Endothelial cell of hepatic sinusoid (primary cell): ENCODE data around the gene FAM181B.
"Not testable (repeated sequence)": the region's sequence is repeated elsewhere in the genome, so short reads cannot be mapped to it uniquely, and the experiment has no call there.

Experiments used
- in situ Hi-C: cut with HindIII; loops from 2 replicates; pipeline ENCODE4 v1.10.0; 2017; ENCODE audit warnings: low sequenced_read_pairs

Gene FAM181B

GRCh38 chr11:82732734-82733443 lies 775 bp downstream of the FAM181B start:
- in situ Hi-C loops = no loop called here

GRCh38 chr11:82732348-82732733 lies 1.3 kb downstream of the FAM181B start:
- in situ Hi-C loops = no loop called here

- in situ Hi-C loops = no loop called here
These were observed 1.9 kb downstream of the FAM181B start for GRCh38 chr11:82731691-82732277.

DNA sequence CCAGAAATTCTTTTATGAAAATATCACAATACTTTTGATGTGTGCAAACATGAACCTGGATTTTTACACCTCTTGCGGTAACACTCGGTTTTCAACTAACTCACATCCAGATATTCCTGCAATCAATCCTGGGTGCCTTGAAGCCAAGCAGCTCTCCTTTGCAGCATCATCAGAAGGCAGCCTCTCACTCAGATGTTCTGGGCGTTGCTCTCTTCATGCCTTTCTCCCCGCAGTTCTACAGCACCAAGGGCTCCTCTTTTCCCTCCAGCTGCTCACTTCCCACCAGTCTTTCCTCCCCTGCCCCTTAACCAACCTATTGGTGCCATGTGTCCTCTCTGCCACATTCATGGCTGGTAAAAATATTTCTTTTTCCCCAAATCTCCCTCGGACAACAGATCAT lies 2.9 kb downstream of the FAM181B start:
- in situ Hi-C loops = no loop called here

DNA sequence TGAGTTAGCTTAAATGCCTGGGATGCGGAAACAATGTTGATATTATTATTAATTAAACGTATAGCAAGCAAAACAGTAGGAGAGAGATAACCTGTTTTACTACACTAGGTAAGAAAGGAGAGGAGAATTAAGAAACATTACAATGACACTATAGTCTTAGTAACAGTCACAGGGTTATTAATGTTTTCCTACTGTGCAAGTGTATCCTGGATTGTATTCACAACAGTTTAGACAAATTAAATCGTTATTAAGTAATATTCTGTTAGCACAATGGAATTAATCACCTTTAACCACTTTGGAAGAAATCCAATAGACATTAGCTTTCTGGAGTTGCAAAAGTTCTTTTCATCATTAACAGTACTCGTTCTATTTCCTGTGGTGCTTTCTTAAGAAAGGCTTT lies 3.4 kb downstream of the FAM181B start:
- in situ Hi-C loops = no loop called here

- in situ Hi-C loops = no loop called here
These were observed 9.6 kb downstream of the FAM181B start for GRCh38 chr11:82724026-82724425.

DNA sequence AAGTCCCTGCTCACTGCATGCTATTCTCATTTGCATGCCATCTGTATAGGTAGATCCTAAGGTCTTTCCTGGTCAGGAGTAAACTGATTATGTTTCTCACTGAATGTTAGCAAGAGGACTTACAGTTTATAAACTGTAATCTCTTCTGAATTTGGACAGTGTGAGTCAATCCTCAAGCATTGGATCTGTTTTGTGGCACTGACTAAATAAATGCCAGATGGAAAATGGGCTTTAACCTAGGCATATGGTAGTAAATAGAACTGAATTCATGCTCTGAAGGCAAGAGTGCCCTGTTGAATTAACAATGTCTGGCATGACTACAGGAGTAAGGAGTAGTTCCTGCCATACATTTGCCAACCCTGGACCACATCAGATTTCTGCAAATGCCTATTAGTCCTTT lies 11.4 kb downstream of the FAM181B start:
- in situ Hi-C loops = no loop called here

DNA sequence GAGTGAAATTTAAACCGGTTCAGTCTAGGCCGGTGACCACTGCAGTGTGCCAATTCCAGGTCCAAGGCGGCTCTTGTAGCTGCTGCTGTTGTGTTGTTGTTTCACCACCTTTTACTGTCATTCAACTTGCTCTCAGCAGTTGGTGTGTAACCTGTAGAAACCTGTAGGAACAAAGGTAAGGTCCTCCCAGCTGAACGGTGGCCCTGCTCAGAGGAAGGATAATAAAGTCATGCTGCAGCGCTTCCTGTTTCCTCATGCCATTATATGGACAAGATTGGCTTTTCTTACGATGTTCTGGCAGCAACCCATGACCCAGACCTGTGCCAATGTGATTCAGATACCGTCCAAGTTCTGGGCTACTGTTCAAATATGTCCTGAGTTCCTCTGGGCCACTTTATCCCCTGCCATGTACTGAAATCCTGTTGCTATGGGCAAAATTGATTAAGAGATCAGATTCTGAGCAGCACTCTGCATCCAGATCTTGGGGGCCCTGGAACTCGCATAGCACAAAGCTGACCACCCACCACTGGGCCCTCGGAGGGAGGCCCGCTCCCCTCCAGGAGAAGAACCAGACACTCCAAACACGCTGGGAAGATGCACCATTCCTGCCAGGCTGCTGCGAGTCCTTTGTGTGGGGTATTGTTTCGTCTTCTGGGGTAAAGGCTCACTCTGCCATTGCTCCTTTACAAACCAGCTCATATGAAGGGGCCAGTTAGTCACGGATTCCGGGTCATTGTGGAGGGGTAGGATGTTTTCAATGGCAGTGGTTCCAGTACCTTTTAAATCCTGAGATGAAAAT lies 13.2 kb downstream of the FAM181B start:
- in situ Hi-C loops = no loop called here

DNA sequence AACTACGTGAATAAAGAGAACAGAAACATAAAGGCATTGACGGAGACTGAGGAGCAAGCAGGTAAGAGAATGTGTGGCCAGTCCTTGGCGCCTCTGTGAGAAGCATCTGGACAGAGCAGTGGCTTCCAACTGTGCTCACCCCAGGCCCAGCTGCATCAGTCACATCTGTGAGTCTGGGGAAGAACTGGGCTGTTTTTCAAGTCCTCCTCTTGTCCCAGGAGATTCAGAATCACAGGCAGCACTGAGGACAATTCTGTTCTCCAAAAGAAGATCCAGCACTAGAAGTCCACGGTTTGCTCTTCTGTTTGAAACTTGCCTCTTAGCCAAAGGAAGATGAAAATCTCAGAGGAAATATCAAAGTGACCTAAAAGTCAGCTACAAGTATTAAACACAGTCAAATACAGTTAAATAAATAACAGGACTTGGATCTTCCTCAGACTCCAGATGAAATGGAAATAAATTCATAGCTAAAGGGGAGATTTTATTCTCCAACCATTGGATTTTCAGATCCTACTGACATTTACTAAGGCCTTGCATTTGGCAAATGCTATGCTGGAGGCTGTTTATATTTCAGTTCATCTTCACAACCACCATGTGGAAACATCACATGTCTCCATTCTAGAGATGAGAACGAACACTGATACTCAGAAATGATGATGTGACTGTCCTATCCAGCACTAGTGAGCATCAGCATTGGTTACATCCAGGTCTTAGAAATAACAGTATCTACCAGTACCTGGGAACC lies 14.1 kb downstream of the FAM181B start:
- in situ Hi-C loops = no loop called here

- in situ Hi-C loops = no loop called here
These were observed 14.8 kb downstream of the FAM181B start for GRCh38 chr11:82718821-82719220.

DNA sequence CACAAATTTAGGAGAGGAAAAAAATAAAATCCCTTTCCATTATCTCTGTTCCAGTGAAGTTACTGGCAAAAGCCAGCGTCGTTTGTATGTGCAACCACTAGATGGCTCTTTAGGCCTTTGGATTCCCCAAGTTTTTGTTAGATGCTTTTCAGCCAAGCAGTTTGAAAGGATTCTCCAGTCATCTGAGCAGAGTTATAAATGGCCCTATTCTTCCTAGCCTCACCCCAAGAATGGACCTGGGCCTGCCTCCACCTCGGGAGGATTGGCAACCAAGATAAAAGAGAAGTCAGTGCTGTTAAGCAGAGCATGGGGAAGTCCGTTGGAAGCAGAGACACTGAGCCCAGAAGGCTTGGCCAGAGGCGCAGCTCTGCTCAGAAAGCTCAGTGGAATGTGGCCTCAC lies 15.4 kb downstream of the FAM181B start:
- in situ Hi-C loops = no loop called here

- in situ Hi-C loops = no loop called here
These were observed 19.1 kb downstream of the FAM181B start for GRCh38 chr11:82714346-82715174.

DNA sequence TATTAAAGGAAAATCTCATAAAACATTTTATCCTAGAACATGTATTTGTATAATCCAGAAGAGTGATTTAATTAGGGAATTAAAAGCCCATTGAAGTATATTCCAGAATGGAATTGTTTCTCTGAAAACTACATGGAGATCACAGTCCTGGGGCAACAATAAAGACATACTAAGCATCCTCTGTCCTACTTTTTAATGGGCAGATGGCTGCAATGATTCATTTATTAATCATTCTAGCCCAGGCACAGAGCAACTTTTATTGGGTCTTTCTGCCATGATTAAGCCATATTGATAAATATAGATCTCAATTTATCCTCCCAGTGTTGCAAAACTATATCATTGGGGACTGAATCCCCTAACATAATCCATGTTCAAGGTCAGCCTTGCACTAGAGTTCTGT lies 22.0 kb downstream of the FAM181B start:
- in situ Hi-C loops = no loop called here

DNA sequence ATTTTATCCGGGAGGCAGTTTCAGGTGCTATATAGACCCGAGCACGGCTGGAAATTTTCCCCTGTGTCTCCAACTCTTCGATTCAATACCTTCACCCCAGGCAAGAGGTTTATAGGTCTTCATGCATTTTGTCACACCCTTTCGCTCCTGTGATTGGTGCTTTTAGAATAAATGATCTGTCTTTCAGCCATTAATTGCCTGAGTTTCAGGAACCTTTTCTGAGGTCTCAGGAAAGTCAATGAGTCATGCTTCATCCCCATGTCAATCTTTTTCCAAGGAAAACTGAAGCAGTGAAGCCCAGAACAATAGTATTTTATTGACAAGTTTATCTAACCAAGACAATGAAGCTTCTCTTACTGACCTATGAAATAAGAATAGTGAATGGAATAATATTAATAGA lies 29.9 kb downstream of the FAM181B start:
- in situ Hi-C loops = no loop called here

GRCh38 chr11:82703226-82703625 lies 30.4 kb downstream of the FAM181B start:
- in situ Hi-C loops = no loop called here

DNA sequence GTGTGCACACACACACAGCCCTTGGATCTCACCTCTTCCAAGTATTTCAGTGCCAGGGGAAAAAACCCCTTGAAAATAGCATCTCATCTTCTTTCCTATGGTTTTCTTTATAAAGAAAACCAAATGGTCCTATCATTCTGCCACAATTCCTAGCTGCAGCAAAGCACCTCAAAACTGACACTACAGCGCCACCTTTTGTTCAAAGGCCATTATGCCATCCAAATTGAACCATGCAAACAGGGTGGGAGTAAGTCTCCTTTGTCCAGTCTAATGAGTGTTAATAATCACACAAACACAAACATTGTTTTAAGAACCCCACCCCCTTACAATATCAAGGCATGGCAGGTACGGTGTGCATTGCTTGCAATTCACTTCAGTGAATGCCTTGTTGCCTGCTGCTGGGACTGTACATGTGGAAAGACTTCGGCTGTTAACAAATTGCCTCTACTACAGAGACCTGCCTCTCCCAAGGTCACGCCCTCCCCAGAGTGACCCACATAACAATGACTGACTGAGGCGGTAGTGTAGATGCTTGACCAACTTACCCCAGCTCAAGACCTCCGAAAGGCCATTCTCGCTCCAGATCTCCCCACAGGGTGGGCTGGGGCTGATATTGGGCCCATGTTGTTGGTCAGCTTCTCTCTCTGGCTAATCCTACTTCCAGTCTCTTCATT lies 31.7 kb downstream of the FAM181B start:
- in situ Hi-C loops = no loop called here

GRCh38 chr11:82698576-82699352 lies 34.9 kb downstream of the FAM181B start:
- in situ Hi-C loops = no loop called here

DNA sequence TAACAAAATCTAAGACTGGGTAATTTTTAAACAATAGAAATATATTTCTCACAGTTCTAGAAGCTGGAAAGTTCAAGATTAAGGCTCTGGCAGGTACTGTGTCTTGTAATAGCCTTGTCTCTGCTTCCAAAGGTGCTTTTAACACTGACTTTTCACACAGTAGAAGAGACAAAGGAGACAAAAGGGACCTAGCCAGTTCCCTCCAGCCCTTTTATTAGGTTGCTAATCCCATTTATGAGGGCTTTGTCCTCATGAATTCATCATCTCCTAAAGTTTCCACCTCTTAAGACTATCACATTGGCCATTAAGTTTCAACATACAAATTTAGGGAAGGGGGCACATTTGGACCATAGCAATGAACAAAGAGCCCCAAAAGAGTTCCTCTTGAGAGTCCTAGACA lies 40.7 kb downstream of the FAM181B start:
- in situ Hi-C loops = no loop called here

DNA sequence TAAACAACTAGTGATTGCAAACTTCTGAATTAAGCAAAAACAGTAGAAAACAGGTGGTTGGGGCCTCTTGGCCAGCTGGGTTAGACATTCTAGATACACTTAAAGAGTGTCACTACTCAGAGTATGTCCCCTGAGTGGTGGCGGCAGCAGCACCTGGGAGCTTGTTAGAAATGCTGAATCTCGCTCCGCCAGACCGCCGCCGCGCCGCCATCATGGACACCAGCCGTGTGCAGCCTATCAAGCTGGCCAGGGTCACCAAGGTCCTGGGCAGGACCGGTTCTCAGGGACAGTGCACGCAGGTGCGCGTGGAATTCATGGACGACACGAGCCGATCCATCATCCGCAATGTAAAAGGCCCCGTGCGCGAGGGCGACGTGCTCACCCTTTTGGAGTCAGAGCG lies 44.3 kb downstream of the FAM181B start:
- in situ Hi-C loops = not testable (repeated sequence)
